MV-4-11 (cell line): Measurements from ENCODE around the gene LAMA3.

Source experiments
- DNase-seq: peaks from one replicate; lab custom pipeline; 2025; lab: John Stamatoyannopoulos, UW

The LAMA3 gene

GRCh38 chr18:23902396-23902795 is 213.1 kb downstream of the LAMA3 start:
- DNase-seq, result no peak

GRCh38 chr18:23903971-23904370 is 214.7 kb downstream of the LAMA3 start:
- DNase-seq, result no peak

GRCh38 chr18:23906658-23907057 is 217.4 kb downstream of the LAMA3 start:
- no peak for DNase-seq

GRCh38 chr18:23908827-23909226 is 219.6 kb downstream of the LAMA3 start:
- no peak for DNase-seq

GRCh38 chr18:23910032-23910431 is 220.8 kb downstream of the LAMA3 start:
- DNase-seq, result no peak

- no peak for DNase-seq
These were observed 223.1 kb downstream of the LAMA3 start for GRCh38 chr18:23912356-23912755.

- DNase-seq, result no peak
These were observed 227.1 kb downstream of the LAMA3 start for GRCh38 chr18:23916338-23916737.

GRCh38 chr18:23918395-23919032 is 229.3 kb downstream of the LAMA3 start:
- peak; percentile 55 for DNase-seq

GRCh38 chr18:23920054-23920453 is 230.8 kb downstream of the LAMA3 start:
- DNase-seq, result no peak

GRCh38 chr18:23921716-23922285 is 232.5 kb downstream of the LAMA3 start:
- no peak for DNase-seq

- no peak for DNase-seq
These were observed 233.7 kb downstream of the LAMA3 start for GRCh38 chr18:23922939-23923338.

GRCh38 chr18:23924813-23925212 is 235.6 kb downstream of the LAMA3 start:
- no peak for DNase-seq

- DNase-seq, result no peak
These were observed 237.3 kb downstream of the LAMA3 start for GRCh38 chr18:23926571-23926970.

- no peak for DNase-seq
These were observed 238.8 kb downstream of the LAMA3 start for GRCh38 chr18:23927821-23928746.

GRCh38 chr18:23929362-23929930 is 240.2 kb downstream of the LAMA3 start:
- DNase-seq, result no peak

GRCh38 chr18:23930002-23930401 is 240.7 kb downstream of the LAMA3 start:
- DNase-seq, result no peak

GRCh38 chr18:23932385-23933067 is 243.3 kb downstream of the LAMA3 start:
- DNase-seq, result no peak

GRCh38 chr18:23933407-23933806 is 244.2 kb downstream of the LAMA3 start:
- DNase-seq, result no peak

GRCh38 chr18:23934252-23934651 is 245.0 kb downstream of the LAMA3 start:
- DNase-seq, result no peak

GRCh38 chr18:23934863-23935262 is 245.6 kb downstream of the LAMA3 start:
- DNase-seq, result no peak

GRCh38 chr18:23935804-23936203 is 246.6 kb downstream of the LAMA3 start:
- no peak for DNase-seq

- DNase-seq, result no peak
These were observed 247.2 kb downstream of the LAMA3 start for GRCh38 chr18:23936381-23936958.
